GM21528 (cell line): ENCODE results near the gene UBR1.
"Not testable (repeated sequence)": the region's sequence is repeated elsewhere in the genome, so short reads cannot be mapped to it uniquely, and the experiment has no call there.

Experiments
- ATAC-seq: cut with Tn5 transposase; IDR thresholded peaks from one replicate; pipeline ENCODE4 v1.9.1; 2021; ENCODE audit warnings: mild to moderate bottlenecking, moderate library complexity; ENCODE audit not compliant: unreplicated experiment, low FRiP score

The UBR1 gene

DNA sequence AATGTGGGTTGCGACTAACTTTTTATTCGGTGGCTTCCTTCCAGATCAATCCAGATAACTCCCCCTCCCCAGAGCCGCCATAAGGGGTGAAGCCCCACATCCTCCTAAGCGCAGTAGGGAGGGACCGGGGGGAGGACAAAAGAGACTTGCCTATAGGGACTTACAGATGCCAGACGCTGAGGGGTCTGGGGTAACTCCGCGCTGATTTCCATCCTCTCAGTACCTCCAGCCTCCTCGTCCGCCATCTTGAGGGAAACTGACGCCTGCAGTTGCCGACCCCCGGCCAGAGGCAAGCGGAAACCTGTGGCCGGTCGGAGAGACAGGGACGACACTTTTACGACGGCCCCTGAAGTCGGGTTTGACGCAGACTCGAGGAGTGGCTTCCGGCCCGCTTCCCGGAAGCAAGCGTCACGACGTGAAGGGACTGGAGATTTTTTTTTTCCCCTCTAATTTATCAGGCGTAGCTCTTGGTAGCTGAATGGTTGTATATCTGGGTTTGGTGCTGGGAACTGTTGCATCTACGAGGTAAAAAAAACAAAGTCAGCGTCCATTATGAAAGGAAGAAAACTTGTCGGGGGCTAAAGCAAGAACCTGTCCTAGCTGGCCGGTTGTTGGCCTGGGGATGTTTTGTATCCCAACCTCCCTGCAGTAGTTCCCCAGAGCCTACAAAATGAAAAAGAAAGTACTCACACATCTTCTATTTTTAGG lies at the start of gene UBR1:
Gene UBR1, minus strand, starts transcription at position 261 of the 708 bp plus-strand sequence. Its CDS starts 16 bp downstream, at position 245.
- ATAC-seq = peak; percentile 90

GRCh38 chr15:43153269-43153668 lies 47.4 kb upstream of the UBR1 start:
- no peak for ATAC-seq

- no peak for ATAC-seq
These were observed 45.9 kb upstream of the UBR1 start for GRCh38 chr15:43151688-43152087.

DNA sequence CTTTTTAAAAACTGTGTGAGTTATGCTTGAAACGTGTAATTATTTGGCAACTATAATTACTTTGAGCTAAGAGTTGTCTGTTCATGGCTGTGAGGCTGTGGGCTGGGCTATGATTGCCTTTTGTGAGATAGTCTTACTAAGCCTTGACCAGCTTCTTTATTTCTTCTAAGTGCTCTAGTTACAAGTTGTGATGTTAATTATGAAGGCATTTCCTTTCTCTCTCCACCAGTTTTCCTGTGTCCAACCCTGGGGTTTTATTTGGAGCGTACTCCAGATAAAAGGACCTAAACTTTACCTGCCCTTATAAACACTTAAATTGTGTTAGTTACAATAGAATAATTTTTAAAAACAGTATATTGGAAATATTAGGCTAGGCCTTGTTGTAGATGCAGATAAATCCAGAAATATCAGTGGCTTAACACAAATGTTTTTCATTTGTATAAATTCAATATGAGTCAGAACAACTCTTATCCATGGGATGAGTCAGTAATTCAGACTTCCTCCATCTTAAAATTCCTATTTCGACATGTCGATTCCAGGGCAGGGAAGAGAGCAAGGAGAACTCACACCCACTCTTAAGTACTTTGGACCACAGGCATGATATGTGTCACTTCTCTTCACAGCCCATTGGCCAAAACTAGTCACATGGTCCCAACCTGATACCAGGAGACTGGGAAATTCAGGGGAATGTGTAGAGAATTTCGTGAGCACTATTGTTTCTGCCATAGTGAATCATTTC lies 44.5 kb upstream of the UBR1 start:
- ATAC-seq = no peak

DNA sequence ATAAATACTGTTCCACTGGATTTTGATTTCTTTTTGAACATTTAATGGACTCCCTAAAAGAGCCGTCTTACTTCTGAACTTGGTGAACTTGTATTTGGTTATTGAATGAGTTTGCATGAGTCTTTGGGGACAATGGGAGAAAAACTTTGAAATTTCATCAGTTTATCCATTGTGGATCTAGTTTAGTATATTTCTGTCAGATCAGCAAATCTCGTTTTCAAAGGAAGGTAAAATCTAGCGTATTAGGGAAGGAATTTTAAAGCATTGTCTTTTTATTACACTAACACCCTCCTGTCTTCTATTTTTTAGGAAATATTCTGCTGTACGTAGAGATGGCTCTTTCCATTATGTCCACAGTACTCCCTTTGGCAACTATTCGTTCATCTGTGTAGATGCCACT lies 40.3 kb upstream of the UBR1 start:
- no peak for ATAC-seq

DNA sequence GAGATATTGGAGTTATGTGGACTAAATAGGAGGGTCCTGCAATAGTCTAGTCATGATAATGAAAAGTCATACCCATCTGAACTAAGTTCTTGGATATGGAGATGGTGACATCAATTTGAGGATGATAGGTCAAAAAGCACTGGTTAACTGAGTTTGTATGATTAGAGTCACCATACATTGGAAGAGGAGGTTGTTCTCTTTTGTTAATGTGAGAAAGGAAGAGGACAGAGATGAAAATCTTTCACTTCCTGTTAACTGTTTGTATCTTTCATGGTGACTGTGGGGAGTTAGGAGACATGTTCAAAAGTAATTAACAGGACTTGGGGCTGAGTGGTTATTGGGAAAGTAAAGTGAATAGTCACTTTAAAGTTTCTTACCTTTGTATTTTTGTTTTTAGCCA lies 38.7 kb upstream of the UBR1 start:
- ATAC-seq = no peak

GRCh38 chr15:43143203-43143941 lies 37.5 kb upstream of the UBR1 start:
- no peak for ATAC-seq

- ATAC-seq = no peak
These were observed 29.5 kb upstream of the UBR1 start for GRCh38 chr15:43135351-43135750.

DNA sequence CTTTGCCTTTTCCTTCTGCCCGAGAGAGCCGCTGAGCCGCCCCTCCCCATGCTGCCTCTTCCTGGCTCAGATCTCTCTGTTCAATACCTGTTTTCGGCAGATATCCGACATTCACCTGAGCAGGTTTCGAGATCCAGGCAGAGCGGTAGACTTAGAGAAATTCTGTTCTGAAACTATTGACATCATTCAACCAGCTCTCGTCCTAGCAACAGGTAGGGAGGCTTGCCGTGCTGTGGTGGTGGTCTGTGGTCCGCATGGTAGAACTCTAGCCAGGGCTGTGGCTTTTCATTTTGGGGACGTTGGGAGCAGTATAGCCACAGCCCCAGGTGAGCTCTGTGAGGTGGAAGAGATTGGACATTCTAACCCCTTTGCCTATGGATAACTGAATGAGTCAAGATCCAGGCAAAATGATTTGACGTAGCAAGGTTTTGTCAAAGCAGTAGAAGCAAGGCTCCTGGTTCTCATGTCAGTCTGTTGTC lies 28.4 kb upstream of the UBR1 start:
- peak; percentile 12 for ATAC-seq

DNA sequence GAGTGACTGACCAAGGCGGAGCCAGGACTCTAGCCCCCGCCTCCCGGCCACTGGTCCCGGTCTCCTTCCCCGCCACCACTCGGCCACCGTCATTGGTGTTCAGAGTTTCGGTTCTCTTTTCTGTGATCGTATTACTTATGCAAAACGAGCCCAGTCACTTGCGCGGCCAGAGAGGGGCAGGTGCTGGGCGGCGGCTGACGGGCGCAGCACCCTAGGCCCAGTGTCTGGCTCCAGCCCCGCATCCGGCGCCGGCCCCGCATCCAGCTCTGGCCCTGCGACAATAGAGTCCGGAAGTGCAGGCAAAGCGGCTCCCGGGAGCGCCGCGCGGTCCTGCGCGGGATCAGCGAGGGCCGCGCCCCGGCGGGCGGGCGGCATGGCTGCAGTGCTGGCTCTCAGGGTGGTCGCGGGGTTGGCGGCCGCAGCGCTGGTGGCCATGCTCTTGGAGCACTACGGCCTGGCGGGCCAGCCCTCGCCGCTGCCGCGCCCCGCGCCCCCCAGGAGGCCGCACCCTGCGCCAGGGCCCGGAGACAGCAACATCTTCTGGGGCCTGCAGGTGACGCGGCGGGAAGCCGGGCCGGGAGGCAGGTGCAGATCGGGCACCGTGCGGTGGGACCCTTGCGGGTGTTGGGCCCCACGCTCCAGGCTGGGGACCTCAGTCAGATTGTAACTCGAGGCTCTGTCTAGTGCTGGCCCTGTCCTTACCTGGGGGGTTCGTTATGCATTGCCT lies 27.8 kb upstream of the UBR1 start, which contains the start of gene TMEM62:
Gene TMEM62, plus strand, starts transcription at position 157 of the 727 bp plus-strand sequence. Its CDS starts 217 bp downstream, at position 374.
- ATAC-seq = peak; percentile 89

GRCh38 chr15:43132830-43133429 lies 27.1 kb upstream of the UBR1 start:
- no peak for ATAC-seq

- no peak for ATAC-seq
These were observed 23.1 kb upstream of the UBR1 start for GRCh38 chr15:43128980-43129335.

DNA sequence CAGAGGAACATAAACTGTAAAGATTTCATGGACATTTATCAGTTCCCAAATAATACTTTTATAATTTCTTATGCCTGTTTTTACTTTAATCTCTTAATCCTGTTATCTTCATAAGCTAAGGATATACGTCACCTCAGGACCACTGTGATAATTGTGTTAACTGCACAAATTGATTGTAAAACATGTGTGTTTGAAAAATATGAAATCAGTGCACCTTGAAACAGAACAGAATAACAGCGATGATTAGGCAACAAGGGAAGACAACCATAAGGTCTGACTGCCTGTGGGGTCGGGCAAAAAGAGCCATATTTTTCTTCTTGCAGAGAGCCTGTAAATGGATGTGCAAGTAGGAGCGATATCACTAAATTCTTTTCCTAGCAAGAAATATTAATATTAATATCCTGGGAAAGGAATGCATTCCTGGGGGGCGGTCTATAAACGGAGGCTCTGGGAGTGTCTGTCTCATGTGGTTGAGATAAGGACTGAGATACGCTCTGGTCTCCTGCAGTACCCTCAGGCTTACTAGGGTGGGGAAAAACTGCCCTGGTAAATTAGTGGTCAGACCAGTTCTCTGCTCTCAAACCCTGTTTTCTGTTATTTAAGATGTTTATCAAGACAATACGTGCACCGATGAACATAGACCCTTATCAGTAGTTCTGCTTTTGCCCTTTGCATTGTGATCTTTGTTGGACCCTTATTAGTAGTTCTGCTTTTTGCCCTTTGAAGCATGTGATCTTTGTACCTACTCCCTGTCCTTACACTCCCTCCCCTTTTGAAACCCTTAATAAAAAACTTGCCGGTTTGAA lies 22.5 kb upstream of the UBR1 start:
- ATAC-seq = not testable (repeated sequence)

DNA sequence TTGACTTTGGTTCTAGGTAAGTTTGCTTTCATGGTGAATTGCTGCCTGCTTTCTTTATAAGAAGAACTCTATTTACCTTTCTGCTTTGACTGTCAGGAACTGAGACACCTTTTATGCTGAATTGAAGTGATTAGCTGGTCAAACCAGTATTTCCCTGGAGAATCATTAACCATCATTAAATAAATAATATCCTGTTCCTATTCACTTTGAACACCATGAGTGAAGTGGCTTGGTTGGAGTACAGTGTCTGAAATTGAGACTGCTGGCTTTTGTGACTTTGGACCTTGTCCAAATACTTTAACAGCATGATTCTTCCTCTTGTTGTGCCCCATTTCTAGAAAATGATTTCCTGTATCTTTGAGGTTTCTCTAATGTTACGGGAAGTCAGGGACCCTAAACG lies 21.9 kb upstream of the UBR1 start:
- no peak for ATAC-seq

- ATAC-seq = no peak
These were observed 20.5 kb upstream of the UBR1 start for GRCh38 chr15:43126356-43126755.

- no peak for ATAC-seq
These were observed 19.3 kb upstream of the UBR1 start for GRCh38 chr15:43125100-43125661.

DNA sequence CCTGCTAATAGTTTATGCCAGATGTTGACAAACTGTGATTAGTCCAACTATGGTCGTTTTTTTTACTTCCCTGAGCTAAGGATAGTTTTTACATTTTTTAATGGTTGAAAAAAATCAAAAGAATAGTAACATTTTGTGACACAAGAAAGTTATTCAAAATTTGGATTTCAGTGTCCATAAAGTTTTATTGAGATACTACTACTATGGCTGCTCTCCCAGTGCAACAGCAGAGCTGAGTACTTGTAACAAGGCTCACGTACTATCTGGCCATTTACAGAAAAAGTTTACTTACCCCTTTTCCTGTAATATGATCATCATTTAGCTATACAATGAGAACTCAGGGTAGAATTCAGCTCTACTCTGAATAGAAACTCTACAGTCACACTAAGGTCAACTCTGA lies 16.0 kb upstream of the UBR1 start:
- no peak for ATAC-seq

DNA sequence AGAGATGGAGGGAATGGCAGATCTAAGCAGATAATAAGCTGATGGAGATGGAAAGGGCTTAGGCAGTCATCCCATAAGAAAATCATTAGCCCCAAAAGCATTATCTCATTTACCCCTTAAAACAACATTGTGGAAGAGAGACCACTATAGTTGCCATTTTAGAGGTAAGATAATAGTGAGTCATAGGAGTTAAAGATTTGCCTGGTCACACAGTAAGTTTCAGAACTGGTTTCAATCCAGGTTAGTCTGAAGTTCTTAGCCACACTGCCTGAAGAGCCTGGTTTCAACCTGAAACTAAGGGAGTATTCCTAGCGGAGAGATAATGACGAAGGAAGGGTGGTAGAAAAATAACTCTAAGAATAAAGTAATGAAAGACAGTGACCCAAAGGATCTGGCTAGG lies 13.0 kb upstream of the UBR1 start:
- ATAC-seq = no peak

- no peak for ATAC-seq
These were observed 12.4 kb upstream of the UBR1 start for GRCh38 chr15:43118286-43118685.
